Transverse colon (tissue), 4 donors: ENCODE measurements around the gene SYAP1. TPM values are rescaled to one million over a fixed set of nuclear protein-coding genes. Genes with fewer than 3 reads are reported as not detected.
A peak's percentile ranks its signal among the peaks of the same experiment; 100 is the strongest.

Experiments used
- DNase-seq: peaks from one replicate; pipeline ENCODE4 v3.0.0-alpha.2; 2019
- H3K27ac ChIP-seq, 4 donors: fragments of 200-600 bp; sonication (generic); 2 replicates each; pipeline ENCODE4 v1.5.1; 2016 to 2018; ENCODE audit warnings: inconsistent platforms in 4 of 4
- H3K27me3 ChIP-seq: fragments of 200-600 bp; sonication (generic); 2 replicates; pipeline ENCODE4 v1.5.1; 2017; ENCODE audit warnings: inconsistent platforms
- H3K36me3 ChIP-seq, 4 donors: fragments of 200-600 bp; sonication (generic); 2 replicates each; pipeline ENCODE4 v1.5.1; 2017 to 2019; ENCODE audit warnings: inconsistent platforms in 4 of 4
- H3K4me1 ChIP-seq, 4 donors: fragments of 200-600 bp; sonication (generic); 2 replicates each; pipeline ENCODE4 v1.5.1; 2017 to 2020; ENCODE audit warnings: inconsistent platforms in 4 of 4
- H3K4me3 ChIP-seq, 4 donors: fragments of 200-600 bp; sonication (generic); 1 replicate in 1 of 4; 2 replicates in 3 of 4; pipeline versions ENCODE4 v1.5.1 to v1.6.1; 2017 to 2019; ENCODE audit warnings: inconsistent platforms in 4 of 4
- H3K9me3 ChIP-seq, 2 donors: fragments of 200-600 bp; sonication (generic); 2 replicates each; pipeline ENCODE4 v1.5.1; 2017 to 2019; ENCODE audit warnings: inconsistent platforms in 2 of 2
- EP300 ChIP-seq: sonication (generic); formaldehyde crosslinking; IDR thresholded peaks from one replicate; pipeline ENCODE4 v1.6.1; 2017; ENCODE audit warnings: antibody characterized with exemption, low read depth
- POLR2A ChIP-seq: fragments of 450-650 bp; IDR thresholded peaks from one replicate; pipeline ENCODE4 v1.6.1; 2016; ENCODE audit warnings: antibody characterized with exemption, mild to moderate bottlenecking, moderate library complexity
- POLR2AphosphoS5 ChIP-seq, 3 donors: sonication (generic); formaldehyde crosslinking; IDR thresholded peaks; one replicate each; pipeline ENCODE4 v1.6.1; 2016; ENCODE audit warnings: antibody characterized with exemption in 3 of 3
- WGBS, 2 donors: methylation state at CpG; one replicate each; pipeline ENCODE4 v1.1.5; 2018; ENCODE audit warnings: low coverage in 1 of 2; 5-methylcytosine and 5-hydroxymethylcytosine counted together
- in situ Hi-C, 4 donors: fragments of 200-750 bp; cut with MboI; loops; one replicate each; pipeline versions ENCODE4 v1.15.0 to v1.15.1; 2017; ENCODE audit warnings: low sequenced_read_pairs in 3 of 4, low pct_ligation_motif_present in 1 of 4, low pct_unique_long_range_greater_than_20kb in 1 of 4
- intact Hi-C: fragments of 100-400 bp; cut with DNase I; formaldehyde crosslinking; loops from one replicate; pipeline ENCODE4 v1.15.1; 2023; ENCODE audit warnings: low total_unique reads
- small RNA-seq, 4 donors: library from RNA; depleted of rRNA; stranded (forward); fragments of <200 nt; gene quantifications; one replicate each; pipeline ENCODE3, GENCODE V24; 2016
- total RNA-seq, 4 donors: library from RNA; depleted of rRNA; stranded (reverse); fragments of >200 nt; gene quantifications; one replicate each; pipeline ENCODE4 v1.1.0, GENCODE V29; 2016
- TF ChIP-seq, protein P1 (sequence below), 5 experiments: fragments of 200-600 bp in 3 of 5; fragments of 450-650 bp in 2 of 5; sonication (generic) in 3 of 5; IDR thresholded peaks; 1 replicate in 2 of 5; 2 replicates in 3 of 5; pipeline ENCODE4 v1.5.1; 2016 to 2017; ENCODE audit warnings: antibody characterized with exemption in 5 of 5, inconsistent platforms in 3 of 5, mild to moderate bottlenecking in 2 of 5, moderate library complexity in 1 of 5

SYAP1 gene
- total RNA-seq, 4 donors from 2014 or later: 25.3 to 34.1 (median 31.9) TPM

DNA sequence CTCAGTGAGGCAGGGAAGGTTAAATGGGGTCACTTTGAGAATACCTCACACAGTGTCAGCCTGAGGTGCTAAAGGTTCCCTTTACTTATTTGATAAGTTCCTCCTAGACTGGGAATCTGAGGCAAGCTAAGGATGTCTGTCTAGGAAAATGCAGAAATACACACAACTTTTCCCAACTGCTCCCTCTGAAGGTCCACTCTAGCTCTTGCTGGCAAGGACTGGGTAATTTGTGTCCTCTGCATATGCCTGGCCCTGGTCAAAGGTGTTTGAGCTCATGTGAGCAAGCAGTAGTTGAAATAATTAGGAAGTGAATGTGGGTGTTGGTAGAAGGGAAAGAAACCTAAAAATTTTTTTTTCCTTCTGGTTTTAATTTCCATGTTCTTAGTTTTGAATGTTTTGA, 88.1 kb downstream of the SYAP1 start:
- no peaks in the 10 kb centered on the region for H3K27me3 ChIP-seq
- peaks cover 6 to 15% (median 11%) of the 10 kb centered on the region in 4 donors for H3K4me1 ChIP-seq
- H3K36me3 ChIP-seq: no peaks in the 10 kb centered on the region
- no peak for DNase-seq
- H3K4me3 ChIP-seq: peak overlapping the region in 2 of 4 donors; percentile 5 to 32
- no peaks in the 10 kb centered on the region for H3K9me3 ChIP-seq
- intact Hi-C loops: no loop called here
- TF ChIP-seq EP300 (no peak), POLR2AphosphoS5 (IDR thresholded peaks at IDR 0.05) (no peak), POLR2A (no peak)
- TF ChIP-seq, protein P1, sequence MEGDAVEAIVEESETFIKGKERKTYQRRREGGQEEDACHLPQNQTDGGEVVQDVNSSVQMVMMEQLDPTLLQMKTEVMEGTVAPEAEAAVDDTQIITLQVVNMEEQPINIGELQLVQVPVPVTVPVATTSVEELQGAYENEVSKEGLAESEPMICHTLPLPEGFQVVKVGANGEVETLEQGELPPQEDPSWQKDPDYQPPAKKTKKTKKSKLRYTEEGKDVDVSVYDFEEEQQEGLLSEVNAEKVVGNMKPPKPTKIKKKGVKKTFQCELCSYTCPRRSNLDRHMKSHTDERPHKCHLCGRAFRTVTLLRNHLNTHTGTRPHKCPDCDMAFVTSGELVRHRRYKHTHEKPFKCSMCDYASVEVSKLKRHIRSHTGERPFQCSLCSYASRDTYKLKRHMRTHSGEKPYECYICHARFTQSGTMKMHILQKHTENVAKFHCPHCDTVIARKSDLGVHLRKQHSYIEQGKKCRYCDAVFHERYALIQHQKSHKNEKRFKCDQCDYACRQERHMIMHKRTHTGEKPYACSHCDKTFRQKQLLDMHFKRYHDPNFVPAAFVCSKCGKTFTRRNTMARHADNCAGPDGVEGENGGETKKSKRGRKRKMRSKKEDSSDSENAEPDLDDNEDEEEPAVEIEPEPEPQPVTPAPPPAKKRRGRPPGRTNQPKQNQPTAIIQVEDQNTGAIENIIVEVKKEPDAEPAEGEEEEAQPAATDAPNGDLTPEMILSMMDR (IDR thresholded peaks at IDR 0.05): peak in 2 of 5 experiments; percentile 27
- in situ Hi-C loops: no loop called here
- peak overlapping the region; percentile 50 to 66 (median 62) for H3K27ac ChIP-seq

DNA sequence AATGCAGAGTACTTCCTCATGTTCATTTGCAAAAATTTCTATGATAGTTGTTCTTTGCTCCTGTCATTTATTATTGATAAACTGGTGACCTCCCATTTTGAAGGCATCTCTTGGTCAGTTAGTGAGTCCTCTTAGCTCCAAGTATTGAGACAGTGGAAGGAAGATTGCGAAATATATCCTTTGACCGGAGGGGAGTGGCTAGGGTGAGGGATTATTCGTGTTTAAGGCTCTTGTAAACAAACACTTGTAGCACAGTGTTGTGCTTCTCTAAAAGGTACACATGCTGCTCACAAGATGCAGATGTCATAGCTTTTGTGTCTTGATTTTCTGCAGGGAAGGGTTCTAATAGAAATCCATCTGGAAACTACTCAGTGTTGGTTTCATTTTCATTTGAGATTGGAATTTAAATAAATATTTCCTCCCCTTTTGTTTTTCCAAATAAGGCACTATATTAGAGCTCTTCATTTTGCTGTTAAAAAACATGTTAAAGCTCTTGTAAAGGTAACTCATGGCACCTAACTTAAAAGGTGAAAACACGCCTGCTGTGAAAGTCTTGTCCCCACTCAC, 88.6 kb downstream of the SYAP1 start:
- intact Hi-C loops: no loop called here
- 46 to 64% methylated on average over 1 to 4 of the region's 4 CpGs for WGBS, 2 donors
- H3K4me3 ChIP-seq: peak overlapping the region in 2 of 4 donors; percentile 5 to 32

DNA sequence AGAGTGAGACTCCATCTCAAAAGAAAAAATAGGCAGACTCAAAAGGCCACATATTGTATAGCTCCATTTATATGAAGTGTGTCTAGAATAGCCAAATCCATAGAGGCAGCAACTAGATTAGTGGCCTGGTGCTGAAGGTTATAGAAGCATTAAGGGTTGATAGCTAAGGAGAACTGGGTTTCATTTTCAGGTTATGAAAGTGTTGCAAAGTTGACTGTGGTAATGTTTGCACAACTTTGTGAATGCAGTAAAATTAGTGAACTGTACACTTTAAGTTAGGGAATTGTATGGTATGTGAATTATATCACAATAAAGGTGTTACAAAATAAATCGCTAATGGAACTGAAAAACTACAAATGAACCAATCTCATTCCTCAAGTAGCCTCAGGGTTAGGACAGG, 95.2 kb downstream of the SYAP1 start:
- Histone ChIP-seq H3K9me3 (no peaks in the 10 kb centered on the region), H3K4me3 (no peak overlapping the region), H3K27me3 (no peaks in the 10 kb centered on the region), H3K4me1 (no peaks in the 10 kb centered on the region), H3K27ac (no peak overlapping the region), H3K36me3 (no peaks in the 10 kb centered on the region)
- DNase-seq: no peak
- intact Hi-C loops: no loop called here
- WGBS, 2 donors: 91% methylated on average over 1 of the region's 1 CpG; no CpG with 5 or more reads in 1 of the 2 donors
- TF ChIP-seq POLR2AphosphoS5 (IDR thresholded peaks at IDR 0.05) (no peak), POLR2A (no peak), EP300 (no peak)
- TF ChIP-seq, protein P1 (IDR thresholded peaks at IDR 0.05): no peak
- in situ Hi-C loops: no loop called here

More for the DNA sequence above, 88.6 kb downstream of the SYAP1 start:
- peaks cover 6 to 15% (median 11%) of the 10 kb centered on the region in 4 donors for H3K4me1 ChIP-seq
- H3K36me3 ChIP-seq: no peaks in the 10 kb centered on the region
- in situ Hi-C loops: no loop called here
- no peaks in the 10 kb centered on the region for H3K27me3 ChIP-seq
- H3K9me3 ChIP-seq: no peaks in the 10 kb centered on the region
- TF ChIP-seq POLR2AphosphoS5 (IDR thresholded peaks at IDR 0.05) (peak in 1 of 3 donors; percentile 53), EP300 (no peak), POLR2A (no peak)
- TF ChIP-seq, protein P1 (IDR thresholded peaks at IDR 0.05): no peak
- peak; percentile 20 for DNase-seq
- H3K27ac ChIP-seq: peak overlapping the region; percentile 50 to 66 (median 62)

Small RNA genes within 50 kb of the gene (small RNA-seq; reads per million reads assigned to genes)
- 0 reads per million in 4 donors for gene RNU7-56P
- gene RPL12P49: 0 to 0.12 (median 0) reads per million in 4 donors

Other genes with a start within 250 kb of the SYAP1 start
- gene S100G, start 69.5 kb upstream of the SYAP1 start, total RNA-seq: not detected
- 10 to 100 TPM in 3 of 4 donors, 1 to 10 TPM in 1; 5.2 to 24.5 (median 15.1) TPM for gene CTPS2, start 6.9 kb upstream of the SYAP1 start, total RNA-seq
- 10 to 100 TPM in 2 of 4 donors, 1 to 10 TPM in 2; 3.4 to 24.7 (median 12.4) TPM for gene TXLNG, start 66.9 kb downstream of the SYAP1 start, total RNA-seq
- gene RBBP7, start 150.8 kb downstream of the SYAP1 start, total RNA-seq: 10 to 100 TPM; 32.2 to 67.4 (median 55.2) TPM
- gene REPS2, start 227.0 kb downstream of the SYAP1 start, total RNA-seq: 10 to 100 TPM; 10.8 to 37.0 (median 17.5) TPM